ENCODE data around the gene SERINC5.

SERINC5 gene

GRCh38 chr5:80251636-80252035, 4.2 kb downstream of the SERINC5 start:
- no peak for DNase-seq

- DNase-seq, result no peak
These were observed 5.0 kb downstream of the SERINC5 start for GRCh38 chr5:80250801-80251200.

GRCh38 chr5:80249901-80250300, 5.9 kb downstream of the SERINC5 start:
- DNase-seq, result no peak

GRCh38 chr5:80248378-80248777, 7.5 kb downstream of the SERINC5 start:
- no peak for DNase-seq

- peak; percentile 39 for DNase-seq
These were observed 8.7 kb downstream of the SERINC5 start for GRCh38 chr5:80246995-80247729.

- no peak for DNase-seq
These were observed 9.7 kb downstream of the SERINC5 start for GRCh38 chr5:80246001-80246758.

- DNase-seq, result no peak
These were observed 12.3 kb downstream of the SERINC5 start for GRCh38 chr5:80243567-80243966.

- no peak for DNase-seq
These were observed 13.0 kb downstream of the SERINC5 start for GRCh38 chr5:80242849-80243248.

GRCh38 chr5:80240368-80240986, 15.4 kb downstream of the SERINC5 start:
- no peak for DNase-seq

GRCh38 chr5:80239680-80240367, 16.0 kb downstream of the SERINC5 start:
- no peak for DNase-seq

GRCh38 chr5:80238778-80239679, 16.8 kb downstream of the SERINC5 start:
- no peak for DNase-seq

- DNase-seq, result no peak
These were observed 17.8 kb downstream of the SERINC5 start for GRCh38 chr5:80238097-80238496.

- no peak for DNase-seq
These were observed 18.6 kb downstream of the SERINC5 start for GRCh38 chr5:80237243-80237642.

GRCh38 chr5:80234116-80234948, 21.5 kb downstream of the SERINC5 start:
- no peak for DNase-seq

GRCh38 chr5:80231693-80232092, 24.2 kb downstream of the SERINC5 start:
- no peak for DNase-seq

- DNase-seq, result no peak
These were observed 24.6 kb downstream of the SERINC5 start for GRCh38 chr5:80231243-80231642.

- no peak for DNase-seq
These were observed 25.4 kb downstream of the SERINC5 start for GRCh38 chr5:80230269-80230992.

GRCh38 chr5:80229902-80230255, 26.0 kb downstream of the SERINC5 start:
- no peak for DNase-seq

GRCh38 chr5:80227979-80228596, 27.8 kb downstream of the SERINC5 start:
- DNase-seq, result no peak

GRCh38 chr5:80225934-80226326, 29.9 kb downstream of the SERINC5 start:
- DNase-seq, result no peak

Data from activated CD8-positive, alpha-beta memory T cell treated with anti-CD3 and anti-CD28 coated beads, Interleukin-2, amount 50 U/mL, for 4 hours (primary cell).